ENCODE data around the gene CAST.

The CAST gene

GRCh38 chr5:96809921-96810320 lies 147.7 kb downstream of the CAST start:
- no peak for TF ChIP-seq TAF1 (IDR thresholded peaks at IDR 0.05; ENCODE audit: low read depth, low read length)
- TF ChIP-seq POLR2A (IDR thresholded peaks at IDR 0.05; ENCODE audit: low read depth, low read length) = no peak
- no peak for TF ChIP-seq POU2F2 (IDR thresholded peaks at IDR 0.05; ENCODE audit: low read depth, low read length)
- TF ChIP-seq PAX5 (IDR thresholded peaks at IDR 0.05; ENCODE audit: insufficient read depth, low read length, severe bottlenecking) = no peak
- TF ChIP-seq SPI1 (IDR thresholded peaks at IDR 0.05; ENCODE audit: low read depth, low read length) = no peak
- no peak for TF ChIP-seq POLR2AphosphoS5 (IDR thresholded peaks at IDR 0.05; ENCODE audit: low read depth, low read length)
- FAIRE-seq (no peak), DNase-seq (ENCODE audit: insufficient read length, low spot score) (no peak)

DNA sequence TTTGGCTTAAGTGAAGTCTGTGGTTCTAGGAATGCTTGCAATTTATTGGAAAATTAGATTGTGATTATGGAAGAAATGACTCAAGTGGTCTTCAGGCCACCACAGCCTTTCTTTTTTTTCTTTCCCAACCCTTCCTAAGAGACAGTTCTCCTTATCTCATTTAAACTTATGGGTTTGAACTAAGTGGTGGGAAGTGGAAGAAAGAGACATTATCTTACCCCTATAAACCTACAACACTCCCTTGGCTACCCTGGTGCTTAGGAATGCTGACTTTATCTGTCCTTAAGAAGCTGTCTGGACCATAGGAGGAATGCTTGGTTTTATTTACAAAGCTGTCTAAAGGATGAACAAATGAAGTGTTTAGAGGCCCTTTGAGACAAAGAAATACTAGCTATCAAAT lies 150.7 kb downstream of the CAST start:
- FAIRE-seq (no peak), DNase-seq (ENCODE audit: insufficient read length, low spot score) (no peak)
- no peak for TF ChIP-seq PAX5 (IDR thresholded peaks at IDR 0.05; ENCODE audit: insufficient read depth, low read length, severe bottlenecking)
- no peak for TF ChIP-seq SPI1 (IDR thresholded peaks at IDR 0.05; ENCODE audit: low read depth, low read length)
- TF ChIP-seq TAF1 (IDR thresholded peaks at IDR 0.05; ENCODE audit: low read depth, low read length) = no peak
- TF ChIP-seq POLR2AphosphoS5 (IDR thresholded peaks at IDR 0.05; ENCODE audit: low read depth, low read length) = no peak
- no peak for TF ChIP-seq POLR2A (IDR thresholded peaks at IDR 0.05; ENCODE audit: low read depth, low read length)
- TF ChIP-seq POU2F2 (IDR thresholded peaks at IDR 0.05; ENCODE audit: low read depth, low read length) = no peak

GRCh38 chr5:96814041-96814440 lies 151.9 kb downstream of the CAST start:
- FAIRE-seq (no peak), DNase-seq (ENCODE audit: insufficient read length, low spot score) (no peak)
- TF ChIP-seq POLR2AphosphoS5 (IDR thresholded peaks at IDR 0.05; ENCODE audit: low read depth, low read length) = no peak

- DNase-seq (ENCODE audit: insufficient read length, low spot score) (no peak), FAIRE-seq (peak; percentile 97)
Observed at GRCh38 chr5:96816411-96816939, 154.3 kb downstream of the CAST start.

GRCh38 chr5:96816991-96817390 lies 154.8 kb downstream of the CAST start:
- FAIRE-seq = no peak
- TF ChIP-seq POLR2A (IDR thresholded peaks at IDR 0.05; ENCODE audit: low read depth, low read length) = no peak
- no peak for DNase-seq (ENCODE audit: insufficient read length, low spot score)

More at GRCh38 chr5:96816411-96816939, 154.3 kb downstream of the CAST start:
- TF ChIP-seq POU2F2 (IDR thresholded peaks at IDR 0.05; ENCODE audit: low read depth, low read length) (peak; percentile 63; the same call in 1 of the 2 replicates), TAF1 (IDR thresholded peaks at IDR 0.05; ENCODE audit: low read depth, low read length) (no peak), POLR2AphosphoS5 (IDR thresholded peaks at IDR 0.05; ENCODE audit: low read depth, low read length) (no peak), POLR2A (IDR thresholded peaks at IDR 0.05; ENCODE audit: low read depth, low read length) (0 out of 2 replicates have a peak, but pooled peaks have one; percentile 41), SPI1 (IDR thresholded peaks at IDR 0.05; ENCODE audit: low read depth, low read length) (no peak), PAX5 (IDR thresholded peaks at IDR 0.05; ENCODE audit: insufficient read depth, low read length, severe bottlenecking) (no peak)

GRCh38 chr5:96817506-96817905 lies 155.3 kb downstream of the CAST start:
- DNase-seq (ENCODE audit: insufficient read length, low spot score) = no peak
- no peak for FAIRE-seq
- TF ChIP-seq POU2F2 (IDR thresholded peaks at IDR 0.05; ENCODE audit: low read depth, low read length) (no peak), TAF1 (IDR thresholded peaks at IDR 0.05; ENCODE audit: low read depth, low read length) (no peak), POLR2AphosphoS5 (IDR thresholded peaks at IDR 0.05; ENCODE audit: low read depth, low read length) (no peak), PAX5 (IDR thresholded peaks at IDR 0.05; ENCODE audit: insufficient read depth, low read length, severe bottlenecking) (no peak), POLR2A (IDR thresholded peaks at IDR 0.05; ENCODE audit: low read depth, low read length) (no peak), SPI1 (IDR thresholded peaks at IDR 0.05; ENCODE audit: low read depth, low read length) (no peak)

DNA sequence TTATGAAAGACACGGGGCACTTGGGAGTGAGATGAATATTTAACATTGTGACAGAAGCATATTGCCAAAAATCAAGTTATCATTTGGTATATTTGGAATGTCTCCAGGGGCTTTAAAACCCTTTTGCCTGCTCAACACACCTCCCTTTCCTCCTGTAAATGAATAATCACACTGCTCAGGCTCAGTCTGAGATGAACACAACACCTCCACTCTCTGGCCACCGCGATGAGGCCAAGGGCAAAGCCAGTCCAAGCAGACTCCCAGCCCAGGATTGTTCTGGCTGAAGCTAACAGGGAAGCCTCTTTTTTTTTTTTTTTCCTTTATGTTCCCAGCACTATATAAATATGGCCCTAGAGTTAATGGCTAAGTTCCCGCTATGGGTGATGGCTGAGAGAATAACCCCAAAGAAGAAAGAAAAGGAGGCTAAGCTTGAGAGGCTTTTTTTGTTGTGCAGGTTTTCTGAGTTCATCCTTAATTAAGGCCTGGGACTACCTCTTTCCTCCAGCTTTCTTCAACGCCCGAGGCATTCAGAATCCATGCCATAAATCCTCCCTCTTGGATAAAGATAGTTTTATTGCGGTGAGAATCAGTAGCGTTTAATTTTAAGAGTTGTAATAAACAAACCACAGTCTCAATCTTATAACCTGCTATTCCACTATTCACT lies 156.1 kb downstream of the CAST start:
- DNase-seq (ENCODE audit: insufficient read length, low spot score) (no peak), FAIRE-seq (no peak)
- TF ChIP-seq POLR2AphosphoS5 (IDR thresholded peaks at IDR 0.05; ENCODE audit: low read depth, low read length) (no peak), PAX5 (IDR thresholded peaks at IDR 0.05; ENCODE audit: insufficient read depth, low read length, severe bottlenecking) (no peak), TAF1 (IDR thresholded peaks at IDR 0.05; ENCODE audit: low read depth, low read length) (no peak), SPI1 (IDR thresholded peaks at IDR 0.05; ENCODE audit: low read depth, low read length) (no peak), POU2F2 (IDR thresholded peaks at IDR 0.05; ENCODE audit: low read depth, low read length) (no peak), POLR2A (IDR thresholded peaks at IDR 0.05; ENCODE audit: low read depth, low read length) (no peak)

GRCh38 chr5:96819806-96820205 lies 157.6 kb downstream of the CAST start:
- no peak for FAIRE-seq

DNA sequence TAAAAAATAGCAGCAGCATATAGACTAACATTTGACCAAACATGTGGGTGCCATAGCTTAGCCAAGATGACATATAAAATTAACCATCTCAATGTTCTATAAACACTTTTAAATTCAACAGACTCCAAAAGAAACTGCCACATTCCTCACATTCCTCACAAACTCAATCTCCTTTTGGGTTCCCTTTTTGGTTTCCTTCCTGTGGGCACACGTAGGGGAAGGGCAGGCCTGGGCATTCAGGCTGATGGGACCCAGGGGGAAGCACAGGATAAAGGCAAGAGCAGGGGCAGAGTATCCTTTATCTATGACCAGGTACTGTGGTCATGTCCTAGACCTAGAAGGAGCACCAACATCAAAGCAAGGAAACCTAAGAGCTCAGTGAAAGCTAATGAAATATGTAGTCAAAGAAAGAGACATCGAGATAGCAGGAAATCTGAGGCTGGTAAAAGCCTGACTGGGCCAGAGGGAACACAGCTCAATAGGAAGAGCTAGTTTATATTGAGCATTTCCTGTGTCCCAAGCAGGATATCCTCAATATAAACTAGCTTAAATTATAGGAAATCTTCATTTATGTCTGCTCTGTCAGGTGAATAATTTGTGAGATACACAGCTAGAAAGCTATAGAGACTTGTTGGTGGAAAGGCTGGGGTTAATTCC lies 159.2 kb downstream of the CAST start:
- no peak for FAIRE-seq
- TF ChIP-seq POLR2A (IDR thresholded peaks at IDR 0.05; ENCODE audit: low read depth, low read length) = no peak
- TF ChIP-seq PAX5 (IDR thresholded peaks at IDR 0.05; ENCODE audit: insufficient read depth, low read length, severe bottlenecking) = no peak
- TF ChIP-seq POLR2AphosphoS5 (IDR thresholded peaks at IDR 0.05; ENCODE audit: low read depth, low read length) = no peak
- TF ChIP-seq SPI1 (IDR thresholded peaks at IDR 0.05; ENCODE audit: low read depth, low read length) = no peak
- TF ChIP-seq POU2F2 (IDR thresholded peaks at IDR 0.05; ENCODE audit: low read depth, low read length) = no peak
- TF ChIP-seq TAF1 (IDR thresholded peaks at IDR 0.05; ENCODE audit: low read depth, low read length) = no peak
- no peak for DNase-seq (ENCODE audit: insufficient read length, low spot score)

More at GRCh38 chr5:96819806-96820205, 157.6 kb downstream of the CAST start:
- no peak for DNase-seq (ENCODE audit: insufficient read length, low spot score)
- TF ChIP-seq PAX5 (IDR thresholded peaks at IDR 0.05; ENCODE audit: insufficient read depth, low read length, severe bottlenecking) (no peak), POLR2AphosphoS5 (IDR thresholded peaks at IDR 0.05; ENCODE audit: low read depth, low read length) (no peak), POLR2A (IDR thresholded peaks at IDR 0.05; ENCODE audit: low read depth, low read length) (no peak), POU2F2 (IDR thresholded peaks at IDR 0.05; ENCODE audit: low read depth, low read length) (no peak), SPI1 (IDR thresholded peaks at IDR 0.05; ENCODE audit: low read depth, low read length) (no peak), TAF1 (IDR thresholded peaks at IDR 0.05; ENCODE audit: low read depth, low read length) (no peak)

All from GM12891 (cell line).